Iris pigment epithelial cell (primary cell): ENCODE data around the gene MED12L.
"Not testable (repeated sequence)": the region's sequence is repeated elsewhere in the genome, so short reads cannot be mapped to it uniquely, and the experiment has no call there.

Experiments
- DNase-seq: peaks from one replicate; pipeline ENCODE4 v3.0.0-alpha.2; 2011; ENCODE audit warnings: low read depth

The MED12L gene

GRCh38 chr3:151133917-151134450 is 48.5 kb downstream of the MED12L start:
- no peak for DNase-seq

- no peak for DNase-seq
Measured at GRCh38 chr3:151135541-151136337, 50.3 kb downstream of the MED12L start.

- DNase-seq, result no peak
Measured at GRCh38 chr3:151142929-151143328, 57.5 kb downstream of the MED12L start.

DNA sequence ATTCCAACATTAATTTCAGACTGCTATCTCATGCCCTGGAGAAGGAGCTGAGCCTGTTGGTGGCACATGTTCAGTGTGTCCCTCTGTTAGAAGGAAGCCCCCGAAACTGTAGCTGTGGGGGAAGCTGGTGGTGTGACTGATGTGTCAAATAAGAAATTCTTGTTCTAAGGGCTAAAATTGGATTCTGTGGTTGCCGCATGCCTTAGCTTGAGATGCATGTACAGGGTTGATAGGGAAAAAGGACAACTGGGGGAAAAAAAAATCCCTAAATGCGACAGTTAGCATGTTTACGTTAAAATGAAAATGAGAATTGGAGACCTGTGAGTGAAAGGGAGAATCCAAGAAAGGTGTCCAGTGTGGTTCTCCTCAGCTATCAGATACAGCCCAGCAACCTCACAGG is 58.6 kb downstream of the MED12L start:
- DNase-seq, result no peak

DNA sequence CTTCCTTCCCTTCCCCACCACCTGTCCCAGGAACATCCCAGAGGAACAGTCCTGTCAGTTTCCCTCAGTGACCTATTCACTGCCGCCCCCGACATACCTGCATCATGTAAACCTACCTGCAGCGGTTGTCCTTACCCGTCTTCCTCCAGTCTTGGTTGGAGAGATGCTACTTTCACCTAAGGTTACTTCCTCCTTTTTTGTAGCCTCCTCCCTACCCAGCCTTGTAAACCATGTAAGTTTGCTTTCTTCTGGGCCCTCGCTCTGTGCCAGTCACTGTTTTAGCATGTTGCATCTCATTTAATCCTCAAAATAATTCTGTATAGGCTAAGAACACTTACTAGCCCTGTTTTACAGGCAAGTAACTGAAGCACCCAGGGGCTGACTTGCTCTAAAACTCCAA is 59.3 kb downstream of the MED12L start:
- no peak for DNase-seq

DNA sequence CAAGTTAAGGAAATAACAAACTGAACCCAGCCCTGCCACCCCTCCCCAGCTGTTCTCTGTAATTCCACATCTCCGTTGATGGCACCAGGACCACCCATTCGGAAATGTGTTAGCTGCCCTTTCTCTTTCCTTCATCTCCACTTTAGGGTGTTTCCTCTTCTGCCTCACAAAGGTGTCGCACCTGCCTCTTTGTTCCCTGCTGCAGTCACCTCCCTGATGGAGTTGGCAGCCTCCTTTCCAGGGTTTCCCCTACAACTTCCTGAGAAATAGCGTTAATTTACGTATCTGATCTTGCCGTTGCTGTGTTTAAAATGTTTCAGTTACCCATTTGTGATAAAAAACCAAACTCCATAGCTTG is 60.2 kb downstream of the MED12L start:
- no peak for DNase-seq

DNA sequence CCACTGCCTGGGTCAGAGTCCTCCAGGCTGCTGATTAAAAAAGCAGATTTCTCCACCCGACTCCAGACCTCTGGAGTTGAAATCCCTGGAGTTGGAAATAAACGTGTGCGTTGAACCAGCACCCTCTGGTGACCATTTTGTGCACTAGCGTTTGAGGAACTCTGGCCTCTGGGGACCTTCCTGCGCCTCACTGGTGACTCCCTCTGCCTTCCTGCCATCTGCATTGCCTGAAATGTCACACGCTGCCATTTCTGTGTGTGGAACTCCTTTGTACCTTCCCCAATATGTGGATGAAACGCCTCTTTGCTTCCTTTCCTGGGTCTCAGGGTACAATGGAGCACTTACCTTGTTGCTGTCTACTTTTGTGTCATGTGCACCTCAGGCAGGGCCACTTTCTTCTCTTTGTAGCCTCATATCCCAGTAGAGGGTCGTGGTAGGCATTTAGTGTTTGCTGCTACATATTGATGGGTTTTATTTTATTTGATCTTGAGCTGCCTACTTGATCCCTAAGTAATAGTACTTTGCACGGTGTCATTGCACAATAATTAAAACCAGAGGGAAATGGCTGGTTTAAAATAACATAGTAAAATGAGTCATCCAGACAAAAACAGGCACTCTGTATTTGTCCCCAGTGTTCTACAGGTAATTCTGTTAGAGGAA is 60.7 kb downstream of the MED12L start:
- peak; percentile 58 for DNase-seq

DNA sequence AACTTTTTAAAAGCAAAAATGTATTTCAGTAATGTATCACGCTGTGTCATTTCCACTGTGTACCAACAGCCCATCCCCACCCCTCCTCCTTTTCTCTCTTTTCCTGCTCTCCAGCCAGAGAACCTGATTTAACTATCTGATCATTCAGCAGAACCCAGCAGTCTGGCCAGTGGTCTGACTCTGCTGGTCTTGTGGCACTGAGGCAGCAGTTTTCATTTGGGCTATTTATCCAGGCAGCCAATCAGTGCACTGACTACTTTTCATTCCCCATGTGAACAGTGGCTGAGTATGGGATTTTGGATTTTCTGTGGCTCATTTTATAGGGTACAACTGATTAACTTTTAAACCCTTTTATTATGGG is 61.2 kb downstream of the MED12L start:
- no peak for DNase-seq

DNA sequence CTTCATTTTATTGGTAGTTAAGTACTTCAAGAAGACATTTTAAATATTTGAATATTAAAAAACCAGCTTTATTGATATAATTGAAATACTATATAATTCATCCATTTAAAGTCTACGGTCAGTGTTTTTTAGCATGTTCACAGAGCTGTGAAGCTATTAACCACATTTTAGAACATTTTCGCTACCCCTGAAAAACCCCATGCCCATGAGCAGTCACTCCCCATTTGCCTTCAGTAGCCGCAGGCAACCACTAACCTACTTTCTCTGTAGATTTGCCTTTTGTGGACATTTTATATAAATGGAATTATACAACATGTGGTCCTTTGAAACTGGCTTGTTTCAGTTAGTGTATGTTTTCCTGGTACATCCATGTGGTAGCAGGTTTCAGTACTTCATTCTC is 61.8 kb downstream of the MED12L start:
- DNase-seq, result no peak

- no peak for DNase-seq
Measured at GRCh38 chr3:151152455-151153079, 67.1 kb downstream of the MED12L start.

- no peak for DNase-seq
Measured at GRCh38 chr3:151154566-151154965, 69.1 kb downstream of the MED12L start.

DNA sequence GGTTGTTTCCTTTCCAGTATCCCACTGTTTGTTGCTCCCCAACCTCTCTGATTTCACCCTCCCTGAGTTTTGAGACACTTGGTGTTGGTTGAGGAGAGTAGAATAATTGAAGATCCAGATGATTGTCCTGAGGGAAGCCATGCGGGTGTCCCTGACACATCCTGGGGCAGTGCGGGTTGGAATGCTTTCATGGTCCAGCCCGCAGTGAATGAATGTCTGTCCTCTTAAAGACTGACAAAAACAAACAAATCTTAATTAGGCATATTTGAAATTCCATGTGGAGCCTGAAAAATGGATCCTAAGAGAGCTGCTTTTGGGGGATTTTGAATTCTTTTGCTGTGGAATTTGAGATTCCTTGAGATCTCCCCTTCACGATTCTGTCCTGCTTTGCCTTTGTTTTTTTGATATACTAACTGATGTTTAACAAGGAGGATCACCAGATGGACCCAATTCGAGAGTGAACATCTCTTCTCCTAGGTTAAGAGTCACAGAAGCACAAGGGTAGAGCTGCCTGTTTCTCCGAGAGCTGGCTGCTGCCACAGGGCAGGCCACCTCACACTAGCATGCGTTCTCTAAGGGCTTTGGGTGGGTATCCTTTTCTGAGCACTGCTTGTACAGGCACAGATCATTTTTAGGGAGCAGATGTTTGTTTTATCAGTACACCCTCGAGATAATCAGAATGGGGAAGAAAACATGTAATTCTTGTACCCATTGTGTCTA is 70.1 kb downstream of the MED12L start:
- no peak for DNase-seq

GRCh38 chr3:151156618-151157216 is 71.3 kb downstream of the MED12L start:
- peak; percentile 68 for DNase-seq

GRCh38 chr3:151159806-151160205 is 74.3 kb downstream of the MED12L start:
- no peak for DNase-seq

DNA sequence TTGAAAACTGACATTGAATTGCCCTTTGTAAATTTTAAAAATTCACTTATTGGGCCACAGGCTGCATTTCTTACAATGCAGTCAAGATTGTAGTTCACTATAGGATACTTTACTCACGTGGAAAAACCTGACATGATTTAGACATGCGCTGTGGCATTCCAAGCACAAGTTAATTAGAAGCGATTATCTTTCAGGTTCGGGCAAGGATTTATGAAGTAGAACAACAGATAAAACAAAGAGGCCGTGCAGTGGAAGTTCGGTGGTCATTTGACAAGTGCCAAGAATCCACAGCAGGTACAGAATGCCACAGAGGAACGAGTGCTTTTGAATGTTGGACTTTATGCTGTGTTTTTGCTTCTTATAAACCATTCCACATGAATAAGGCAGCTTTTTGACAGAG is 79.8 kb downstream of the MED12L start:
- no peak for DNase-seq

GRCh38 chr3:151166161-151166560 is 80.7 kb downstream of the MED12L start:
- DNase-seq, result peak; percentile 29

DNA sequence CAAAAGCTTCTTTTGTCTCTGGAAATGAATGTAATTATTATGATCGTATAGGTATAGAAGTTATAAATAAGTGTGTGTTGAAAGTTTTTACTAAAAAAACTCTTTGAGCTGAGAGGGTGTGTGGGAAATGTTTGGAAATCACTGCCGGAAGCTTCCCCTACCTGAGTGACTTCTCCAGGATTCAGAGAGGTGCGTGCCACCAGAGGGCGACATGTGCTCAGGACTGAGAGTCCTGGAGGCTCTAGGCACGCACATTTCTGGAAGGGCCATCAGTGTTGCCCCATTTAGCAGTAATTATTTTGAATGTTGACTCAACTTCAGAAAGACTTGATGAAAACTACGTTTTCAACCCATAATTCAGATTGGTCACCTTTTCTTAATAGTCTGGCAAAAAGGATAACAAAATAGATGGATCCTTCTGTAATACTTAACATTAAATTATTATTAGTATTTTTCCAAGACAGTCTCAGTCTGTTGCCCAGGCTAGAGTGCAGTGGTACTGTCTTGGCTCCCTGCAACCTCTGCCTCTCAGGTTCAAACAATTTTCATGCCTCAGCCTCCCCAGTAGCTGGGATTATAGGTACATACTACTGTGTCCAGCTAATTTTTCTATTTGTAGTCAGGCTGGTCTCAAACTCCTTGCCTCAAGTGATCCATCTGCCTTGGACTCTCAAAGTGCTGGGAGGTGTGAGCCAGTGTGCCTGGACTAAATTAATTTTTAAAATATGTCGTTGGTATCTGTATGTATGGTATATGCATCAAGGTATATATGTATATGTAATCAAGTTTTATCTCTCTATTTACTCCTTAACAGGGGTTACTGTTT is 83.0 kb downstream of the MED12L start:
- peak; percentile 74 for DNase-seq

DNA sequence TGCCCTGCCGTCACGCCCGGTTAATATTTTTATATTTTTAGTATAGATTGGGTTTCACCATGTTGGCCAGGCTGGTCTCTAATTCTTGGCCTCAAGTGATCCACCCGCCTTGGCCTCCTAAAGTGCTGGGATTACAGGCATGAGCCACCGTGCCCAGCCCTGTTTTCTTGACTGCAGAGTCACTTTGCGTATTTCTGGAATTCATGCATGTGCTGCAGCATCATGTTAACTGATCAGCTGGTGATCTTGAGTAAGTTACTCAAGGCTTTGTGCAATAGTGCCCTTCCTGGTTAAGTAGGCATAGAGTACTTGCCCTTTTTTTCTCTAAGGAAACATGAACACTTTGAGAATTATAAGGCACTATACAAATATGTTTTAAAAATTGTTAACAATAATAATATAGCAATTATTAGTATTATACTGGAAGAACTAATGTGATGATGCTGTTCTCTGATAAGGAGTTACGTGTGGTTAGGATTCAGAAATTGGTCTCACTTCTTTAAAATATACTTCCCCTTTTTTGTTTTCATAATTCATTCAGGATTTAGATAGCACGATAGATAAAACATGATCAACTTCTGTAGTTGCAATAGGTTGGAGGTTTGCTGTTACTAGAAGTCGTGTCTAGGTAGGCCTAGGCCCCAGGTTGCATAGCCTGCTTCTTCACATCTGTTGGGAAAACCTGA is 83.9 kb downstream of the MED12L start:
- no peak for DNase-seq

GRCh38 chr3:151169948-151170679 is 84.7 kb downstream of the MED12L start:
- DNase-seq, result not testable (repeated sequence)
